CD4-positive, alpha-beta T cell treated with Interleukin-15 for 4 hours (primary cell): ENCODE measurements around the gene SCYL1.
"Not testable (repeated sequence)": the region's sequence is repeated elsewhere in the genome, so short reads cannot be mapped to it uniquely, and the experiment has no call there.

Source experiments
- DNase-seq: peaks from one replicate; pipeline ENCODE4 v3.0.0-alpha.2; 2020; ENCODE audit warnings: low spot score

SCYL1 gene

DNA sequence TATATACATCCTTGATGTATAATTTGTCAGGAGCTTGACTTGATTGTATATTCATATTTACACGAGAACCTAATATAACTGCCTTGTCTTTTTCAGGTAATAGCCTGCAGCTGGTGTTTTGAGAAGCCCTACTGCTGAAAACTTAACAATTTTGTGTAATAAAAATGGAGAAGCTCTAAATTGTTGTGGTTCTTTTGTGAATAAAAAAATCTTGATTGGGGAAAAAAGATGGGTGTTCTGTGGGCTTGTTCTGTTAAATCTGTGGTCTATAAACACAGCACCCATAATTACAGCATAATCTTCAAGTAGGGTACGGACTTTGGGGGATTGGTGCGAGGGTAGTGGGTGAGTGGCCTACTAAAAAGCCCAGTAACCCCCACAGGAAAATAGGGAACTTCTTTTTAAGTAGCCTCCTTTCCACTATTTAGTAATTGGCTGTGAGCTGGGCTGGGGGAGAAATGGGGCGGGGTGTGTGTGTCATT lies 18.6 kb upstream of the SCYL1 start:
- no peak for DNase-seq

DNA sequence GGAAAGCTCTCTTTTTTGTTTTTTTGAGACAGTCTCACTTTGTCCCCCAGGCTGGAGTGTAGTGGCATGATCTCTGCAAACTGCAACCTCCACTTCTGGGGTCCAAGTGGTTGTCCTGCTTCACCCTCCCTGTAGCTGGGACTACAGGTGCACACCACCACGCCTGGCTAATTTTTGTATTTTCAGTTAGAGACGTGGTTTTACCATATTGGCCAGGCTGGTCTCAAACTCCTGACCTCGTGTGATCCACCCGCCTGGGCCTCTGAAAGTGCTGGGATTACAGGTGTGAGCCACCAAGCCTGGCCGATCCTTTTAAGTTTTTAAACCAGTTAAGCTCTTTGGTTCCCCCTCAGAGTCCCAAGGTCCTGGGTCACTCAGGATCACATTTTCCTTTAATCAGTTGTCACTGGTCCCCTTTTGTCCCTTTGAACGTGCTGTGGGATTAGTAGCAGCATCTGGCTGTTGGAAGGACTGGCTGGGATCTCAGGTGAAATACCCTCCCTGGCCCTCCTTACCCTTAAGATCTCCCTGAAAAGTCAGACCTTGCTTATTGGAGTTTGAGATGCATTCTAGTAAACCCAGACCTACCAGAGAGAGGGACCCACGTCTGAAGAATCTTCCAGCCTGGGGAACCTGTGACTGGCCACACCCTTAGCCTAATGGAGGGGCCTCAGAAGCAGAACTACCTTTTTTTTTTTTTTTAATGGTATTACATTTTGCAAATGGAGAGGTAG lies 17.9 kb upstream of the SCYL1 start:
- no peak for DNase-seq

DNA sequence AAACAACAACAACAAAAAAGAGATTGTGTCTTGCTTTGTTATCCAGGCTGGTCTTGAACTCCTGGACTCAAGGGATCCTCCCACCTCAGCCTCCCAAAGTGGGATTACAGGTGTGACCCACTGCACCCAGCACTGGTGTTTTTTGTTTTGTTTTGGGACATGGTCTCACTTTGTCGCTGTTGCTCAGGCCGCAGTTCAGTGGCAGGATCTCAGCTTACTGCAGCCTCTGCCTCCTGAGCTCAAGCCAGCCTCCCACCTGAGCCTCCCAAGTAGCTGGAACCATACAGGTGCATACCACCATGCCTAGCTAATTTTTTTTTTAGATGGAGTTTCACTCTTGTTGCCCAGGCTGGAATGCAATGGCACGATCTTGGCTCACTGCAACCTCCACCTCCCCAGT lies 12.6 kb upstream of the SCYL1 start:
- not testable (repeated sequence) for DNase-seq

DNA sequence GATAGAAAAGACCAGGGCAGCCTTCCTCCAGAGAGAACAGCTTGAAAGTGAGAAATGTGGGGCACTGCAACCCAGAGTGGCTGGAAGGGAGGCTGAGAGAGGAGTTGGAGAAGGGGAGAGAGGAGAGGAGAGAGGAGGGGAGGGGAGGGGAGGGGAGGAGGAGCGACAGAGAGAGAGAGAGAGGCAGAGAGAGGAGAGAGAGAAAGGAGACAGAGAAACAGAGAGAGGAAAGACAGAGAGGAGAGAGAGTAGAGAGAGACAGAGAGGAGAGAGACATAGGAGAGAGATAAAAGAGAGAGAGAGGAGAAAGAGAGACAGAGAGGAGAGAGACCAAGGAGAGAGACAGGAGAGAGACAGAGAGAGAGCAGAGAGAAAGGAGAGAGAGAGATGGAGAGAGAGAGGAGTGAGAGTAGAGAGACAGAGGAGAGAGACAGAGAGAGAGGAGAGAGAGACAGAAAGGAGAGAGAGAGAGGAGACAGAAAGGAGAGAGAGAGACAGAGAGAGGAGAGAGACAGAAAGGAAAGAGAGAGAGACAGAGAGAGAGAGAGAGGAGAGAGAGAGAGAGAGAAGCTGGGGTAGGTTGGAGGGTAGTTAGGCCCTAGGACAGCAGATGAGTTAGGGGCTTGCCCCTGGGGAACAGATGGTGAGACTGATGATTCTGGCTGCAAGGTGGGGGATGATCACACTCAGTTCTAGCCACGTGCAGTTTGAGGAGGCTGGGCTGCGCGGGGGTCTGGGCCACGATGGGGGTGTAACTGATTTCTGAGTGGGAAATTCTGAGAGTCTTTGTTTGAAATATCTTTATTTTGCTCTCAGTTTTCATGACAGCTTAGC lies 8.5 kb upstream of the SCYL1 start:
- DNase-seq, result no peak

DNA sequence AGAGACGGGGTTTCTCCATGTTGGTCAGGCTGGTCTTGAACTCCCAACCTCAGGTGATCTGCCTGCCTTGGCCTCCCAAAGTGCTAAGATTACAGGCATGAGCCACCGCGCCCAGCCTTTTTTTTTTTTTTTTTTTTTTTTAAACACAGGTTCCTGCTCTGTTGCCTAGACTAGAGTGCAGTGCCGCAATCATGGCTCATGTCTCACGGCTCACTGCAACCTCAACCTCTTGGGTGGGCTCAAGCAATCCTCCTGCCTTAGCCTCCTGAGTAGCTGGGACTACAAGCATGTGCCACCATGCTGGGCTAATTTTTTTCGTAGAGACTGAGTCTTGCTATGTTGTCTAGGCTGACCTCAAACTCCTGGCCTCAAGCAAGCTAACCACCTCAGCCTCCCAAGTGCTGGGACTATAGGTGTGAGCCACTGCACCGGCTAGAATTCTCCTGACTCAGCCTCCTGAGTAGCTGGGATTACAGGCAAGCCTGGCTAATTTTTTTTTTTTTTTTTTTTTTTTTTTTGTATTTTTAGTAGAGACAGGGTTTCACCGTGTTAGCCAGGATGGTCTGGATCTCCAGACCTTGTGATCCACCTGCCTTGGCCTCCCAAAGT lies 5.8 kb upstream of the SCYL1 start:
- not testable (repeated sequence) for DNase-seq

DNA sequence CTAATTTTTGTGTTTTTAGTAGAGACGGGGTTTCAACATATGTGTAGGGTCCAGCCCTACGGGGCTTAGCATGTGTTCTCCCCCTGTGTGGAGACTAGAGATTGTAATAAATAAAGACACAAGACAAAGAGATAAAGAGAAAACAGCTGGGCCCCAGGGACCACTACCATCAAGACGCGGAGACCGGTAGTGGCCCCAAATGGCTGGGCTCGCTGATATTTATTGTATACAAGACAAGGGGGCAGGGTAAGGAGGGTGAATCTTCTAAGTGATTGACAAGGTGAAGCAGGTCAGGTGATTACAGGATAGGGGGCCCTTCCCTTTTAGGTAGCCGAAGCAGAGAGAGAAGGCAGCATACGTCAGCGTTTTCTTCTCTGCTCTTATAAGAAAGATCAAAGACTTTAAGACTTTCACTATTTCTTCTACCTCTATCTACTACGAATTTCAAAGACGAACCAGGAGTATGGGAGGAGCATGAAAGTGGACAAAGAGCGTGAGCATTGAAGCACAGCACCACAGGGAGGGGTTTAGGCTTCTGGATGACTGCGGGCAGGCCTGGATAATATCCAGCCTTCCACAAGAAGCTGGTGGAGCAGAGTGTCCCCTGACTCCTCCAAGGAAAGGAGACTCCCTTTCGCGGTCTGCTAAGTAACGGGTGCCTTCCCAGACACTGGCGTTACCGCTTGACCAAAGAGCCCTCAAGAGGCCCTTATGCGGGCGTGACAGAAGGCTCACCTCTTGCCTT lies 2.9 kb upstream of the SCYL1 start:
- peak; percentile 27 for DNase-seq

DNA sequence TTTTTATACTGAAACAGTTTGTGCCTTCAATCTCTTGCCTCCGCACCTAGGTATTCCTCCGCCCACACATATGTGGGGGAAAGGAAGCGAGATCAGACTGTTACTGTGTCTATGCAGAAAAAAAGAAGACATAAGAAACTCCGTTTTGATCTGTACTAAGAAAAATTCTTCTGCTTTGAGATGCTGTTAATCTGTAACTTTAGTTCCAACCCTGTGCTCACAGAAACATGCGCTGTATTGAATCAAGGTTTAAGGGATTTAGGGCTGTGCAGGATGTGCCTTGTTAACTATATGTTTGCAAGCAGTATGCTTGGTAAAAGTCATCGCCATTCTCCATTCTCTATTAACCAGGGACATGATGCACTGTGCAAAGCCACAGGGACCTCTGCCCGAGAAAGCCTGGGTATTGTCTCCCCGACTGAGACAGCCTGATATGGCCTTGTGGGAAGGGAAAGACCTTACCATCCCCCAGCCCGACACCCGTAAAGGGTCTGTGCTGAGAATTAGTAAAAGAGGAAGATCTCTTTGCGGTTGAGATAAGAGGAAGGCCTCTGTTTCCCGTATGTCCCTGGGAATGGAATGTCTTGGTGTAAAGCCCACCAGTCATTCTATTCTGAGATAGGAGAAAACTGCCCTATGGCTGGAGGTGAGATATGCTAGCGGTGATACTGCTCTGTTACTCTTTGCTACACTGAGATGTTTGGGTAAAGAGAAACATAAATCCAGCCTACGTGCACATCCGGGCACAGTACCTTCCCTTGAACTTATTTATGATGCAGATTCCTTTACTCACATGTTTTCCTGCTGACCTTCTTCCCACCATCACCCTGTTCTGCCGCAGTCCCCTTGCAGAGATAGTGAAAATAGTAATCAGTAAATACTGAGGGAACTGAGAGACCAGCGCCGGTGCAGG lies 1.9 kb upstream of the SCYL1 start:
- peak; percentile 42 for DNase-seq

DNA sequence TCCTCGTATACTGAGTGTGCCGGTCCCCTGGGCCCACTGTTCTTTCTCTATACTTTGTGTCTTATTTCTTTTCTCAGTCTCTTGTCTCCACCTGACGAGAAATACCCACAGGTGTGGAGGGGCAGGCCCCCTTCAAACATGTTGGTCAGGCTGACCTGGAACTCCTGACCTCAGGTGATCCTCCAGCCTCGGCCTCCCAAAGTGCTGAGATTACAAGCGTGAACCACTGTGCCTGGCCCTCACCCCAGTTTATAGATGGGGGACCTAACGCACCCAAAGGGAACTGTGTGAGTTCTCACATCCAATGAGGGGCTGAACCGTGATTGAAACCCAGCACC lies 1.3 kb upstream of the SCYL1 start:
- DNase-seq, result not testable (repeated sequence)

DNA sequence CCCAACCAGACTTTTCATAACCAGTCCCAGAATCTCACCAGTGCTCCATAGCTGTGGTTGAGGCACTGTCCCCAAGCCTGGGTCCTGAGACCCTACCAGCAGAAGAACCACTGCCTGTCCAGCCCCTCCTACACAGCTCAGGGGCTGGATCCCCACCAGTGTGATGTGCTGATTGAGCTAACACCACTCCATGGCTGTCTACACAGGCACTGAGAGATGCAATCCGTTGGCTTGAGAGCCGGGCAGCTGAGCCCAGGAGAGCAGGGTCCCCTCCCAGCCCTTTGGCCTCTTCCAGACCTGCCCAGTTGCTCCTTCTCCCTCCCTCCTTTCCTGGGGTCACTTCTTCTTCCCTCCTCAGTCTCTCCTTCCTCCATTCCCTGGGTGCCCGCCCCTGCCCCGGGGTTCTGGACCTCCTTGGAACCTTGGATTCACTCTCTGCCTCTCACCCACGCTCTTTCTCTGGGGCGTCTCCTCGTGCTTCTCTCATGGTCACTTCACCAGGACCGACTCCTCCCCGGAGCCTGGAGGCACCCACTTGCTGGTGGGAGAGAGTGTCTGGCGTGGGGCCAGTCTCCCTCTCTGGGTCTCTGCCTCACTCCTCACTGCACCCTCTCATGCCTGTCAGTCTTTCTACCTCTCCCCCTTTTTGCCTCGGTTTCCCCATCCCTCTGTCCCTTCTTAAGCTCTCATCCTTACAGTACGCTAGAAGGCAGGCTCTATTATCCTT lies 706 bp upstream of the SCYL1 start:
- DNase-seq, result no peak

DNA sequence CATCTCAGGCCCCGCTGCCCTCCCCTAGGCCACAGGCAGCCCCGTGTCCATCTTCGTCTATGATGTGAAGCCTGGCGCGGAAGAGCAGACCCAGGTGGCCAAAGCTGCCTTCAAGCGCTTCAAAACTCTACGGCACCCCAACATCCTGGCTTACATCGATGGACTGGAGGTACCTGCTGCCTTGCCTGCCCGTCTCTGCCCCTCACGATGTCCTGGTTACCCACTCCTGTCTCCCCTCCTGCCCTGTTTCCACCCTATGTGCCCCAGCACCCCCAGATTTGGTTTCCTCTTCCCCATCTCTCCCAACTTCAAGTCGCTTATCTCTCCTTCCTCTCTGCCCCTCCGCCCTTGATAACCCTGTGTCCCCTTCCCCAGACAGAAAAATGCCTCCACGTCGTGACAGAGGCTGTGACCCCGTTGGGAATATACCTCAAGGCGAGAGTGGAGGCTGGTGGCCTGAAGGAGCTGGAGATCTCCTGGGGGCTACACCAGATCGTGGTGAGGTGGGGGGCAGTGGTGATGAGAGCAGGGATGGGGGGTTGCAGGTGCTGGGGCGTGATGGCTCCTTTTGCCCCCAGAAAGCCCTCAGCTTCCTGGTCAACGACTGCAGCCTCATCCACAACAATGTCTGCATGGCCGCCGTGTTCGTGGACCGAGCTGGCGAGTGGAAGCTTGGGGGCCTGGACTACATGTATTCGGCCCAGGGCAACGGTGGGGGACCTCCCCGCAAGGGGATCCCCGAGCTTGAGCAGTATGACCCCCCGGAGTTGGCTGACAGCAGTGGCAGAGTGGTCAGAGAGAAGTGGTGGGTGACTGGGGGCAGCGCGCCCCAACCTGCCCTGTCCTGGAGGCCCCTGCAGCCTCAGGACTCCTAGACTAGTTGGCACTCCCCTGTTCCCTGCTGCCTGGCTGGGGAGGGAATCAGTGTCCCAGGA lies 930 bp downstream of the SCYL1 start:
- DNase-seq, result no peak

DNA sequence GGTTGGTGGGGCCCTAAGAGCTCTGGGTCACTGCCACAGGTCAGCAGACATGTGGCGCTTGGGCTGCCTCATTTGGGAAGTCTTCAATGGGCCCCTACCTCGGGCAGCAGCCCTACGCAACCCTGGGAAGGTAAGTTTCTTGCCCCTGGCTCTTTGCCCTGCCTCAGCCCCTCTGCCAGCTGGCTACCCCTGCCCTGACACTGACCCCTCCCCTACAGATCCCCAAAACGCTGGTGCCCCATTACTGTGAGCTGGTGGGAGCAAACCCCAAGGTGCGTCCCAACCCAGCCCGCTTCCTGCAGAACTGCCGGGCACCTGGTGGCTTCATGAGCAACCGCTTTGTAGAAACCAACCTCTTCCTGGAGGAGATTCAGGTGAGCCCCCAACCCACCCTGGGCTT lies 1.9 kb downstream of the SCYL1 start:
- DNase-seq, result no peak

DNA sequence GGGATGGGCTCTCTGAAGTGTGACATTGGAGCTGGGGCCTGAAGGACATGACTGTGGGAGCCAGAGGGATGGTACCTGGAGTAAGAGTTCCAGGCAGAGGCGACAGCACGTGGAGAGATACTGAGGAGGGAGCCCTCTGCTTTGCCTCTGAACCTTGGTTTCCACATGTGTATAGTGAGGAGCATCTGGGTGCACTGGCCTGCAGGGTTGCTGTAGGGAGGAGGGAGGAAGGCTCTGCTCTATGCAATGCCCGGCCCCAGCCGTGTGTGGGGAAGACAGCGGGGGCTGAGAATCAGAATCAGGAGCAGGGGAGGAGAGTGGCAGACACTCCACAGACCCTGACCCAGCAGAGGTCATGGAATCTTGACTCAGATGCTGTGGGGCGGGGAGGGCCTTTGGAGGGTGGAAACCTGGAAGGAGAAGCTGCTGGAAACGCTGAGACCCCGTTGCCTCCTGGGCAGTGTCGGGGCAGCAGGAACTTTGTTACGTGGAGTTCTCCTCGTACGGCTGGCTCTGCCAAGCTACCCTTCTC lies 4.0 kb downstream of the SCYL1 start:
- no peak for DNase-seq

DNA sequence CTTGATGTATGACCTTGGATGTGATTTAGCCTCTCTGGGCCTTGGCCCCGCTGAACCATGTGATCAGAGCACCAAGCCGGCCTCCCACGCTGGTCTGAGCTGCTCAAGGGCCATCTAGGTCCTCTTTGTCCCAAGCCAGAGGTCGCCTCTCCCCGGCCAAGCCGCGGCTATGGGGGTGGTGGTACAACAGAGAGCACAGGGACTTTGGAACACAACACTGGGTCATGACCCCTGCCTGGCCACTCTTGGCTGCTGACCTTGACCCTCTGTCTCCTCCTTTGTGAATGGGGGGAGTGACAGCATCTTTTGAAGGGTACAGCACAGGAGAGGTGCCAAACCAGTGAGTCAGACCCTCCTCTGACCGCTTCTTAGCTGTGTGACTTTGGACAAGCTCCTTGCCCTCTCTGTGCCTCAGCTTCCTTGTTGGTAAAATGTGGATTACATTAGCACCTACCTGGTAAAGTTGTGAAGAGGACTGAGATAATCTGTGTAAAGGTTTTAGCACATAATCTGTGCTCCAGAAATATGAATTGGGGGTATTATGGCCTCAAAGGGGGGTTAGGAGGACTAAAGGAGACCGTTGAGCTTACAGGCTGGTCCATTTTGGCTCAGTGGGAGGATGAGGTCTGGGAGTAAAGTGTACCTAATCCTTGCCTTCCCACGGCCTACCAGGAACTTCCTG lies 4.7 kb downstream of the SCYL1 start:
- no peak for DNase-seq

DNA sequence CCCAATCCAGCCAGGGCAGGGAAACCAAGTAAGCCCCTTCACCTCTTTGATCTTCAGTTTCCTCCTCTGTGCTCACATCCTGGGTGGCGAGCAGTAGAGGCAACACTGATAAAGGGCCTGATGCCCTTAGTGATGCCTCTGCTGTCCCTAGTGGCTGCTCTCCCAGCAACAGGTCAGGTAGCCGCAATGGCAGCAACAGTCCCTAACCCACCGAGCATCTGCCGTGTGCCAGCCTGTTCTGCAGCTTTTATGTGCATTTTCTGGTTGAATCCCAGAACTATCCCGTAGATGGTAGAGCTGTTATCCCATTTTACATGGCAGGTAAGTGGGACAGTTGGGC lies 5.2 kb downstream of the SCYL1 start:
- DNase-seq, result no peak

DNA sequence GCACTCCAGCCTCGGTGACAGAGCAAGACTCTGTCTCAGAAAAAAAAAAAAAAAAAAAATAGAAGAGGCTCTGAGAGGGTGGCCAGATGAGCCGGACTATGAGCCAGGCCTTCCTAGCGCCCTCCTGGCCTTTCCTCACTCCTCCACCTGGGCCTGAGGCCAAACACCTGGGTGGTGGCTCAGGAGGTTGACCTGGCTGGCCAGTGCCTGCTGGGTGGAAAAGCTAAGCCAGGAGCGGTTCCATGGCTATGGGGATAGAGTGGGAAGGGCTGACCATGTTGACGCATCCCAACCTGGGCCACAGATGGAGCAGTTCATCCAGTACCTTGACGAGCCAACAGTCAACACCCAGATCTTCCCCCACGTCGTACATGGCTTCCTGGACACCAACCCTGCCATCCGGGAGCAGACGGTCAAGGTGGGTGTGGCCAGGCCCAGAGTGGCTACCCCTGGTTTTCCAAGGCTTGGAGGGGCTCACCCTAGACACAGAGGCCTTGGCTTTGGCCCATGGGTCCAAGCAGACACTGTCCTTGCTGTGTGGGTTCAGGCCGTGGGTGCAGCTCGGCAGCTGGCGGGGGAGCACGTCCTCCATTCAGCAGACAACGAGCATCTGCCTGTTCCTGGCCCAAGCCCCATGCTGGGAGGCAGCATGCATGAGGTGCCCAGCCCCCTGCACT lies 7.6 kb downstream of the SCYL1 start:
- DNase-seq, result no peak

DNA sequence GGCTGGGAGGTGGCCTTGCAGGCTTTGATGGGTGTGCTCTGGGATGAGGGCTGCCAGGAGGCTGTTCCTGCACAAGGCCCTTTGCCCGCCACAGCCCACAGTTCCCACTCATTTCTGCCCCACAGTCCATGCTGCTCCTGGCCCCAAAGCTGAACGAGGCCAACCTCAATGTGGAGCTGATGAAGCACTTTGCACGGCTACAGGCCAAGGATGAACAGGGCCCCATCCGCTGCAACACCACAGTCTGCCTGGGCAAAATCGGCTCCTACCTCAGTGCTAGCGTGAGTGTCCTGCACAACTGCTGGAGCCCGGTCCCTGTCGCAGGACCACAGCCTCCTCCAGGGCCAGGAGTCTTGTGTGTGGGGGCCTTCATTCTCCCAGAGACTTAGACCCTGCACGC lies 10.2 kb downstream of the SCYL1 start:
- no peak for DNase-seq

DNA sequence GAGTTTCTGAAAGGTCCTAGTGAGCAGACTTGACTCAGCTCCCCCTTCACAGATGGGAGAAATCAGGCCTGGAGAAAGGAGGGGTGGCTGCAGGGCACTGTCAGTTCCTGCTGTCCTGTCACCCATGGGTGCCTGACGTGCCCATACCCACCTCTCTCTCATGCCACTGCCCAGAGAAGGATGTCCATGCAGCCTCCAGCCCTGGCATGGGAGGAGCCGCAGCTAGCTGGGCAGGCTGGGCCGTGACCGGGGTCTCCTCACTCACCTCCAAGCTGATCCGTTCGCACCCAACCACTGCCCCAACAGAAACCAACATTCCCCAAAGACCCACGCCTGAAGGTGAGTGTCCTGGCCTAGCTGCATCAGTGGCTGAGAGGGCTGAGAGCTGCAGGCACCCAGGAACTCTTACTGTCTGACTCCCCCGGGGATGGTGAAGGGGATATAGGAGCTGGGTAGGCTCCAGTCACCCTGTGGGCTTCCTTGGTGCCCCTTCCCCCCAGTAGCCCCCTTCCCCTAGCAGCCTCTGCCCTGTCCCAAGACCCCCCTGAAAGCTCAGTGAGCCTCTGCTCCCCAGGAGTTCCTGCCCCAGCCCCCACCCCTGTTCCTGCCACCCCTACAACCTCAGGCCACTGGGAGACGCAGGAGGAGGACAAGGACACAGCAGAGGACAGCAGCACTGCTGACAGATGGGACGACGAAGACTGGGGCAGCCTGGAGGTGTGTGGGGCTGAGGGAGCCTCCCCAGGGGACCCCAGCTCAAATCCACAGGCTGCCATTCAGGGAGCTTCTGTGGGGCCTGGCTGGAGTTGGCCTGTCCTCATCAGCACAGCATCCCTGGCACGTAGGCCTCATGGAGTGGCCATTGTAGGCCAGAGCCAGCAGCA lies 11.8 kb downstream of the SCYL1 start:
- DNase-seq, result no peak
